GM19397 (cell line): ENCODE results near the gene COX5B.
"Not testable (repeated sequence)": the region's sequence is repeated elsewhere in the genome, so short reads cannot be mapped to it uniquely, and the experiment has no call there.

Experiments
- ATAC-seq: cut with Tn5 transposase; IDR thresholded peaks from one replicate; pipeline ENCODE4 v1.9.1; 2021; ENCODE audit warnings: mild to moderate bottlenecking, moderate library complexity; ENCODE audit not compliant: unreplicated experiment

Gene COX5B

DNA sequence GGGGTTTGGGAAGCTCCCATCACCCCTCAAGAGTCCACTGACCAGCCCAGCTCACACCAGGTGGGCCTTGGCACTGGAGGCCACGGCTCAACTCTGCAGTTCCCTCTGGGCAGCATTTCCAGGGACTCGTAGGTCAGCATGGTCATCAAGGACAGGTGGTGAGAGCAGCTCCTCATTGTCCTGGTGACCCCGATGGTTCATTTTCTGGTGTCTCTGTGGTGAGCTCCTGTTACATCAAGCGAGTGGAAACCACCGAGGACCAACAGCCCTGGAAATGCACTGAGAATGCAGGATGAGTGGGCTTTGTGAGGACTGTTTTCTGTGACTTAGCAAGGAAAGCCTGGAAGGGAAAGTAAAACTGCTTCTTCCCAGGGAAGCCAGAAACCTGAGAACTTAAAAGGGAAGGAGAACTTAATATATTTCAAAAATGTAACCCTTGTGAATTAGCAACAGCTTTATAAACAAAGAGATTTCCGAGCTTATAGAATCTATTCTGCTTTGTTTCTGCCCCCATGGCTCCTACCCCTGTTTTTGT is 26.8 kb downstream of the COX5B start:
- not testable (repeated sequence) for ATAC-seq

- no peak for ATAC-seq
Observed at GRCh38 chr2:97673182-97673914, 27.5 kb downstream of the COX5B start.

DNA sequence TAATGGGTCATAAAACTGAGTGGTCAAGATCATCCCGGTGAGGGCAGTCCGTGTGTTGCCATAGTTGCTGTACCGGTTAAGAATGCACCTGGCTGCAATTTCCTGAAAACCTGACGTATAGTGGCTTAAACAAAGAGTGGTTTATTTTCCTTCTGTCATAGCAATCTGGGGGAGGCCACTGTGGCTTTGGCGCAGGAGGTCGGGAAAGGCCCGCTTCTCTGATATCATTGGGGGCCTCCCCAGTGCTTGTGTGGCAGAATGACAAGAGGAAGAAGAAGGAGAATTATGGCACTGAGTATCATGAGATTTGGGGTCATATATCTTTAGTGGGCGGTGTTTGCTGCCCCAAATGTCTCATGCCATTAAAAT is 28.0 kb downstream of the COX5B start:
- ATAC-seq = no peak

- no peak for ATAC-seq
Observed at GRCh38 chr2:97675430-97676113, 29.7 kb downstream of the COX5B start.

DNA sequence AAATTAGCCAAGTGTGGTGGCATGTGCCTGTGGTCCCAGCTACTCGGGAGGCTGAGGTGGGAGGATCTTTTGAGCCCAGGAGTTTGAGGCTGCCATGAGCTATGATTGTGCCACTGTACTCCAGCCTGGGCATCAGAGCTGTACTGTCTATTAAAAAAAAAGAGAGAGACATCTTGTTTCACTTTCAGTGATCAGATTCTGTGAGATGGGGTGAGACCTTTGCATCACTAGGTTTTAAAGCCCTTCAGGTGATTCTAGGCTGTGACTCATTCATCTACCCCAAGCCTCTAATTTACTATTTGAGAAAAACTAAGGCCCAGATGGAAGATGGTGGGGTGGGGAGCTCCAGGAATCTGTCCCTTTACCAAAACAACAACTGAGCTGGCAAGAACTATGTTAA is 30.8 kb downstream of the COX5B start:
- no peak for ATAC-seq

- ATAC-seq = no peak
Observed at GRCh38 chr2:97677480-97677879, 31.6 kb downstream of the COX5B start.

GRCh38 chr2:97678298-97678697 is 32.4 kb downstream of the COX5B start:
- ATAC-seq = no peak

- not testable (repeated sequence) for ATAC-seq
Observed at GRCh38 chr2:97687235-97687634, 41.4 kb downstream of the COX5B start.

- ATAC-seq = no peak
Observed at GRCh38 chr2:97688062-97688827, 42.4 kb downstream of the COX5B start.

- ATAC-seq = no peak
Observed at GRCh38 chr2:97691166-97691565, 45.3 kb downstream of the COX5B start.

DNA sequence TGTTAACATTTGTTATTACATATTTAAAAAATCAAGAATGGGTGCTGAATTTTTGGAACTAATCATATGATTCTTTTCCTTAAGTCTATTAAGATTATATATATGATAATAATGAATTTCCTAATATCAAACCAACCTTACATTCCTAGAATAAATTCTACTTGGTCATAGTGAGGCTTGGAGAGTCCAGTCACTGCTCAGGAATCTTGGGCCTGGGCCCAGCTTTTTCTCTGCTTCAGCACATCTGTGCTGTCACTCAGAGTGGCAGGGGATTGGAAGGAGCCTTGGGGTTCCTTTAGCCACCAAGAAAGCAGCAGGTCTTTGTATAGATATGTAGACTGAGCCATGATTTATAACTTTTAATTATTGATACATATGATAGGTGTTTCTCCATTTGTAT is 47.6 kb downstream of the COX5B start:
- ATAC-seq = no peak

- no peak for ATAC-seq
Observed at GRCh38 chr2:97695744-97696143, 49.9 kb downstream of the COX5B start.

DNA sequence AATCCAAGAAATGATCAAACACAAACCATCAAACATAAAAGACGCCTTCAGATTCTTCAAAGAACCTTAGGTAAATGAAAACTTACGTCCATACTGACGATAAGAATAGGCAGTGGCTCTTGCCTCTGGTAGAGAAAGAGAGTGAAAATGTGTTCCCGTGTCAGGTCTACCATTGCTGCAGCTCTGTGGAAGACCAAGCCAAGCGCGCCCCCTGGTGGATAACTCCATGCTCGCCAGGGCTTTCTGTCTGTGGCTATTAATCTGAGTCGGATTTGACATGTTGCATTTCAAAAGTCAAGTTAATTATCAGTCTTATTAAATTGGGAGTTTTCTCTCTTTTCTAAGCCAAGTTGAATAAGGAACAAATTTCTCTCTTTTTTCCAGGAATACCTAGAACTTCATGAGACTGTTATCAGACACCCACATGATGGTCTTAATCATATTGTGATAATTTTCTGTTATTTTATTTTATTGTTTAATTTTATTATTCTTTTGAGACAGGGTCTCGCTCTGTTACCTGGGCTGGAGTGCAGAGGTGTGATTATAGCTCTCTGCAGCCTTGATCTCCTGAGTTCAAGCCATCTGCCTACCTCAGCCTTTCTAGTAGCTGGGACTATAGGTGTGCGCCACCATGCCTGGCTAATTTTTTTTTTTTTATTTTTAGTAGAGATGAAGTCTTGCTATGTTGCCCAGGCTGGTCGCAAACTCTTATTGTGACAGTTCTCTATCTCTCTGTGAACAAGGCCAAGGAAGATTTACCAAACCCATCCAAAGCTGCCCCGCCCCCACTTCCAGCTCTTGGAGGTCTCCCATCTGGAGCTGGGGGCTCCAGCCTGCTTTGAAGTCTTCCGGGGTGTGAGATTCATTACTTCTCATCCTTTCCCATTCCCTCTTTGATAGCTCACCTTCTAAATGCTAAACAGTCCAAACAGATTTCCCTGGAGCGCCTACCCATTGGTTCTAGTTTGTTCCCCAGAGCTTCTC is 51.7 kb downstream of the COX5B start:
- no peak for ATAC-seq
